Neural cell (in vitro differentiated cells): ENCODE data around the gene GPR107. TPM values are rescaled to one million over a fixed set of nuclear protein-coding genes. Genes with fewer than 3 reads are reported as not detected.

Experiments
- H2AFZ ChIP-seq: fragments of 200-600, 300-800 bp; sonication (generic), shearing (Covaris generic); 2 replicates; pipeline ENCODE4 v1.6.0; 2014; ENCODE audit warnings: low read depth, mild to moderate bottlenecking, antibody characterized with exemption, low read length, moderate library complexity
- H3F3A ChIP-seq: fragments of 200-600 bp; shearing (Covaris generic); 2 replicates; pipeline ENCODE4 v1.6.1; 2016; ENCODE audit warnings: mild to moderate bottlenecking, moderate library complexity, mixed read lengths, antibody characterized with exemption, low read length; ENCODE audit not compliant: insufficient read depth, poor library complexity, severe bottlenecking
- H3K27ac ChIP-seq: fragments of 200-600, 300-800 bp; sonication (generic), shearing (Covaris generic); 2 replicates; pipeline ENCODE4 v1.5.1; 2014; ENCODE audit warnings: mild to moderate bottlenecking, low read length, moderate library complexity
- H3K27me3 ChIP-seq: fragments of 300-800, 200-600 bp; sonication (generic), shearing (Covaris generic); 2 replicates; pipeline ENCODE4 v1.6.0; 2014; ENCODE audit warnings: mild to moderate bottlenecking, low read depth, low read length, moderate library complexity; ENCODE audit not compliant: insufficient read depth
- H3K36me3 ChIP-seq: fragments of 300-800, 200-600 bp; sonication (generic), shearing (Covaris generic); 2 replicates; pipeline ENCODE4 v1.5.1; 2014; ENCODE audit warnings: mild to moderate bottlenecking, antibody characterized with exemption, low read length, moderate library complexity; ENCODE audit not compliant: insufficient read depth
- H3K4me2 ChIP-seq: fragments of 300-800, 200-600 bp; sonication (generic), shearing (Covaris generic); 2 replicates; pipeline ENCODE4 v1.6.0; 2014; ENCODE audit warnings: mild to moderate bottlenecking, low read length
- H3K4me3 ChIP-seq: fragments of 300-800, 200-600 bp; sonication (generic), shearing (Covaris generic); 2 replicates; pipeline ENCODE4 v1.5.1; 2014; ENCODE audit warnings: mild to moderate bottlenecking, low read length, moderate library complexity
- H3K79me2 ChIP-seq: fragments of 200-600 bp; shearing (Covaris generic); replicated peaks from 2 replicates; pipeline ENCODE4 v1.6.0; 2014; ENCODE audit warnings: mild to moderate bottlenecking, low read length, moderate library complexity; ENCODE audit not compliant: insufficient read depth
- H3K9ac ChIP-seq: fragments of 300-800, 200-600 bp; sonication (generic), shearing (Covaris generic); 2 replicates; pipeline ENCODE4 v1.6.1; 2016; ENCODE audit warnings: mild to moderate bottlenecking, low read length, mixed read lengths
- H3K9me2 ChIP-seq: fragments of 200-600 bp; shearing (Covaris generic); 2 replicates; pipeline ENCODE4 v1.6.1; 2016; ENCODE audit warnings: mild to moderate bottlenecking, low read length, mixed read lengths; ENCODE audit not compliant: insufficient read depth
- H3K9me3 ChIP-seq: fragments of 200-600, 300-800 bp; sonication (generic), shearing (Covaris generic); 2 replicates; pipeline ENCODE4 v1.6.1; 2016; ENCODE audit warnings: mild to moderate bottlenecking, mixed run types, low read length, moderate library complexity, mixed read lengths
- H4K20me1 ChIP-seq: fragments of 200-600 bp; shearing (Covaris generic); 2 replicates; pipeline ENCODE4 v1.6.1; 2016; ENCODE audit warnings: mild to moderate bottlenecking, mixed run types; ENCODE audit not compliant: insufficient read depth
- CTCF ChIP-seq: fragments of 450-650 bp; IDR thresholded peaks from 2 replicates; pipeline ENCODE4 v1.5.1; 2014; ENCODE audit warnings: antibody characterized with exemption, mild to moderate bottlenecking, moderate library complexity; ENCODE audit not compliant: poor library complexity, severe bottlenecking
- EP300 ChIP-seq: fragments of 450-650 bp; conservative IDR thresholded peaks from 2 replicates; pipeline ENCODE4 v1.6.1; 2014; ENCODE audit warnings: antibody characterized with exemption, mild to moderate bottlenecking, moderate library complexity; ENCODE audit not compliant: poor library complexity, severe bottlenecking
- EZH2 ChIP-seq: fragments of 200-600, 300-800 bp; shearing (Covaris generic), sonication (generic); IDR thresholded peaks from 2 replicates; pipeline ENCODE4 v1.6.1; 2014; ENCODE audit warnings: antibody characterized with exemption, low read length, borderline replicate concordance, mild to moderate bottlenecking; ENCODE audit not compliant: insufficient read depth, poor library complexity, severe bottlenecking
- MXI1 ChIP-seq: fragments of 450-650 bp; conservative IDR thresholded peaks from 2 replicates; pipeline ENCODE4 v1.6.1; 2014; ENCODE audit warnings: antibody characterized with exemption, mild to moderate bottlenecking; ENCODE audit not compliant: poor library complexity, severe bottlenecking
- POLR2AphosphoS5 ChIP-seq: IDR thresholded peaks from 2 replicates; pipeline ENCODE4 v1.6.1; 2012
- RAD21 ChIP-seq: fragments of 450-650 bp; conservative IDR thresholded peaks from 2 replicates; pipeline ENCODE4 v1.6.1; 2014; ENCODE audit warnings: antibody characterized with exemption, mild to moderate bottlenecking, moderate library complexity
- REST ChIP-seq: IDR thresholded peaks from 2 replicates; pipeline ENCODE4 v1.6.1; 2012; ENCODE audit warnings: borderline replicate concordance
- SMC3 ChIP-seq: fragments of 450-650 bp; conservative IDR thresholded peaks from 2 replicates; pipeline ENCODE4 v1.6.1; 2014; ENCODE audit warnings: antibody characterized with exemption, mild to moderate bottlenecking, moderate library complexity; ENCODE audit not compliant: poor library complexity
- TAF1 ChIP-seq: IDR thresholded peaks from 2 replicates; pipeline ENCODE4 v1.6.1; 2012; ENCODE audit warnings: low read depth
- polyA plus RNA-seq: library from polyadenylated mRNA; depleted of rRNA; stranded (reverse); fragments of >200 nt; gene quantifications from 2 replicates; pipeline ENCODE4 v1.2.3, GENCODE V29; 2014

The GPR107 gene
- polyA plus RNA-seq, 1 donor from 2014 or later = 21.5 TPM

GRCh38 chr9:130022566-130023143, 31.1 kb upstream of the GPR107 start:
- no peaks in the 10 kb centered on the region for H3K36me3 ChIP-seq
- no peak overlapping the region for H3K9ac ChIP-seq
- H3K9me2 ChIP-seq = no peaks in the 10 kb centered on the region
- no peaks in the 10 kb centered on the region for H4K20me1 ChIP-seq
- H3K4me2 ChIP-seq = no peak overlapping the region
- H3K4me3 ChIP-seq = no peak overlapping the region
- H2AFZ ChIP-seq = no peak overlapping the region
- TF ChIP-seq MXI1 = no peak
- no peak for TF ChIP-seq EP300
- no peak for TF ChIP-seq CTCF
- TF ChIP-seq SMC3 = no peak
- TF ChIP-seq TAF1 = no peak
- H3K27me3 ChIP-seq = no peaks in the 10 kb centered on the region
- H3K9me3 ChIP-seq = no peaks in the 10 kb centered on the region
- H3F3A ChIP-seq = no peaks in the 10 kb centered on the region
- H3K27ac ChIP-seq = no peak overlapping the region
- peaks cover 2% of the 10 kb centered on the region for H3K79me2 ChIP-seq

GRCh38 chr9:130023144-130023787, 30.4 kb upstream of the GPR107 start:
- H3K4me3 ChIP-seq = no peak overlapping the region
- no peak overlapping the region for H2AFZ ChIP-seq
- H3K79me2 ChIP-seq = peaks cover 7% of the 10 kb centered on the region
- H3K36me3 ChIP-seq = no peaks in the 10 kb centered on the region
- no peak overlapping the region for H3K27ac ChIP-seq
- no peaks in the 10 kb centered on the region for H3K9me2 ChIP-seq
- H3K9ac ChIP-seq = no peak overlapping the region
- H3K9me3 ChIP-seq = no peaks in the 10 kb centered on the region
- H3F3A ChIP-seq = no peaks in the 10 kb centered on the region
- no peaks in the 10 kb centered on the region for H3K27me3 ChIP-seq
- H4K20me1 ChIP-seq = no peaks in the 10 kb centered on the region
- no peak overlapping the region for H3K4me2 ChIP-seq
- TF ChIP-seq EP300 (no peak), REST (no peak), CTCF (no peak), SMC3 (no peak), RAD21 (no peak), POLR2AphosphoS5 (no peak), MXI1 (no peak), EZH2 (no peak), TAF1 (no peak)
